ENCODE measurements around the gene RGS19. TPM values are rescaled to one million over a fixed set of nuclear protein-coding genes. Genes with fewer than 3 reads are reported as not detected.
A peak's percentile ranks its signal among the peaks of the same experiment; 100 is the strongest.
"Not testable (repeated sequence)": the region's sequence is repeated elsewhere in the genome, so short reads cannot be mapped to it uniquely, and the experiment has no call there.

RGS19 gene
- total RNA-seq (2014; rRNA removed) (43.2 and 54.3 TPM in 2 replicates), Bru-seq, nascent RNA (percentile 50 among the genes with signal in this experiment), BruChase-seq, experiment 1, labeled RNA remaining after a 6-hour chase (percentile 69 among the genes with signal in this experiment), BruChase-seq, experiment 2, labeled RNA remaining after a 2-hour chase (percentile 54 among the genes with signal in this experiment)
- long read RNA-seq, transcript RGS19-202 (6 exons, 1,593 nt) = major isoform, 15 of 70 reads
- long read RNA-seq, partial matches to known transcripts = 13 of 70 reads
- long read RNA-seq, other reads (novel, unspliced or antisense) = 38 of 70 reads

GRCh38 chr20:64079273-64080012, at the start of gene RGS19:
Gene RGS19, minus strand, starts transcription at chr20:64079518. Its CDS starts 2,632 bp downstream, at chr20:64076886.
- intact Hi-C loops (cut with micrococcal nuclease) = no loop called here
- peak within 1 kb of the TSS; percentile 45 for H3K27ac ChIP-seq (ENCODE audit: low read length)
- CTCF ChIA-PET = no interaction called here
- H2AFZ ChIP-seq (ENCODE audit: low read length) = peak within 1 kb of the TSS; percentile 93
- H3K9me2 ChIP-seq (replicated peaks; ENCODE audit: low read length) = no peaks in the 10 kb centered on the region
- peak within 1 kb of the TSS; percentile 90 for H3K9ac ChIP-seq (ENCODE audit: low read length)
- H4K20me1 ChIP-seq (ENCODE audit: low read length) = no peaks in the 10 kb centered on the region
- peak within 1 kb of the TSS; percentile 100 for H3K4me2 ChIP-seq (ENCODE audit: low read length)
- H3K79me2 ChIP-seq (ENCODE audit: low read length) = peaks cover 19% of the 10 kb centered on the region
- ATAC-seq = peak; percentile 69
- H3K9me3 ChIP-seq (ENCODE audit: low read length) = no peaks in the 10 kb centered on the region
- peaks cover 24% of the 10 kb centered on the region for H3K4me1 ChIP-seq (ENCODE audit: insufficient read depth, low read length)
- DNase-seq = peak; percentile 86
- no TSS peak for BruUV-seq (replicated peaks)
- peak within 1 kb of the TSS; percentile 97 for H3K4me3 ChIP-seq (ENCODE audit: low read length)
- no peaks in the 10 kb centered on the region for H3F3A ChIP-seq (ENCODE audit: low read length, unreplicated experiment)
- H3K27me3 ChIP-seq (ENCODE audit: low read length) = no peaks in the 10 kb centered on the region
- TF ChIP-seq EZH2phosphoT487 (IDR thresholded peaks at IDR 0.05; ENCODE audit: borderline replicate concordance, low read length) (no peak), EZH2 (IDR thresholded peaks at IDR 0.05; ENCODE audit: low read length, unreplicated experiment) (no peak), CTCF (conservative IDR thresholded peaks at IDR 0.05; ENCODE audit: low read depth, low read length) (no peak)
- H3K36me3 ChIP-seq (ENCODE audit: low read depth, low read length) = no peaks in the 10 kb centered on the region
- POLR2A ChIA-PET (ENCODE audit: unreplicated experiment) = interaction anchor here (0.6 kb wide), 1 partner anchor 517 kb away, joined by 5 read pairs; no protein-coding TSS in a partner anchor

- intact Hi-C loops (cut with micrococcal nuclease); POLR2A ChIA-PET (ENCODE audit: unreplicated experiment); H3K9ac ChIP-seq (ENCODE audit: low read length); H3K9me2 ChIP-seq (replicated peaks; ENCODE audit: low read length); BruUV-seq (replicated peaks); H3K79me2 ChIP-seq (ENCODE audit: low read length); CTCF ChIA-PET; H3K4me3 ChIP-seq (ENCODE audit: low read length); H3K9me3 ChIP-seq (ENCODE audit: low read length); DNase-seq; H2AFZ ChIP-seq (ENCODE audit: low read length); H3K36me3 ChIP-seq (ENCODE audit: low read depth, low read length); ATAC-seq; H3K4me2 ChIP-seq (ENCODE audit: low read length); H3K4me1 ChIP-seq (ENCODE audit: insufficient read depth, low read length); H3F3A ChIP-seq (ENCODE audit: low read length, unreplicated experiment); H3K27ac ChIP-seq (ENCODE audit: low read length); H4K20me1 ChIP-seq (ENCODE audit: low read length): not testable (repeated sequence)
- peaks cover 27% of the 10 kb centered on the region for H3K27me3 ChIP-seq (ENCODE audit: low read length)
These were observed 44.2 kb upstream of the RGS19 start for GRCh38 chr20:64123517-64123916.

GRCh38 chr20:64122927-64123326, 43.6 kb upstream of the RGS19 start:
- H3F3A ChIP-seq (ENCODE audit: low read length, unreplicated experiment); H2AFZ ChIP-seq (ENCODE audit: low read length); H3K79me2 ChIP-seq (ENCODE audit: low read length); H3K9me3 ChIP-seq (ENCODE audit: low read length); POLR2A ChIA-PET (ENCODE audit: unreplicated experiment); H4K20me1 ChIP-seq (ENCODE audit: low read length); H3K9me2 ChIP-seq (replicated peaks; ENCODE audit: low read length); H3K4me1 ChIP-seq (ENCODE audit: insufficient read depth, low read length); H3K4me2 ChIP-seq (ENCODE audit: low read length); H3K36me3 ChIP-seq (ENCODE audit: low read depth, low read length); BruUV-seq (replicated peaks); CTCF ChIA-PET; intact Hi-C loops (cut with micrococcal nuclease); ATAC-seq; H3K4me3 ChIP-seq (ENCODE audit: low read length); DNase-seq; H3K27ac ChIP-seq (ENCODE audit: low read length); H3K9ac ChIP-seq (ENCODE audit: low read length): not testable (repeated sequence)
- H3K27me3 ChIP-seq (ENCODE audit: low read length) = peaks cover 21% of the 10 kb centered on the region

All from PC-3 (cell line).